Lower leg skin (tissue), 4 donors: Measurements from ENCODE around the gene NDUFA1. TPM values are rescaled to one million over a fixed set of nuclear protein-coding genes. Genes with fewer than 3 reads are reported as not detected.
"Not testable (repeated sequence)": the region's sequence is repeated elsewhere in the genome, so short reads cannot be mapped to it uniquely, and the experiment has no call there.

Source experiments
- DNase-seq, 2 donors: peaks; one replicate each; pipeline ENCODE4 v3.0.0-alpha.2; 2019; ENCODE audit warnings: low spot score in 2 of 2
- H3K4me3 ChIP-seq: fragments of 200-600 bp; sonication (generic); 2 replicates; pipeline ENCODE4 v1.5.1; 2017; ENCODE audit warnings: mild to moderate bottlenecking, low read depth; ENCODE audit not compliant: poor library complexity, severe bottlenecking
- CTCF ChIP-seq, 3 donors: fragments of 450-650 bp; IDR thresholded peaks; one replicate each; pipeline ENCODE4 v1.5.1; 2016; ENCODE audit warnings: antibody characterized with exemption in 3 of 3, mild to moderate bottlenecking in 3 of 3, moderate library complexity in 2 of 3
- POLR2A ChIP-seq, 2 donors: fragments of 450-650 bp; IDR thresholded peaks; one replicate each; pipeline ENCODE4 v1.6.1; 2016 to 2017; ENCODE audit warnings: antibody characterized with exemption in 2 of 2, mild to moderate bottlenecking in 1 of 2, moderate library complexity in 1 of 2
- WGBS, 2 donors: methylation state at CpG; one replicate each; pipeline ENCODE4 v1.1.5; 2018; 5-methylcytosine and 5-hydroxymethylcytosine counted together
- intact Hi-C: fragments of 100-400 bp; cut with DNase I; formaldehyde crosslinking; loops from one replicate; pipeline ENCODE4 v1.15.0; 2023; ENCODE audit warnings: low total_unique reads
- total RNA-seq, 4 donors: library from RNA; depleted of rRNA; stranded (reverse); fragments of >200 nt; gene quantifications; one replicate each; pipeline ENCODE4 v1.1.0, GENCODE V29; 2016

Gene NDUFA1
- total RNA-seq = 10 to 100 TPM; 39.4 to 60.6 (median 47.4) TPM

- intact Hi-C loops = no loop called here
- TF ChIP-seq POLR2A (IDR thresholded peaks at IDR 0.05) = no peak
- no peak for TF ChIP-seq CTCF (IDR thresholded peaks at IDR 0.05)
- DNase-seq = peak; percentile 75 to 96
- peak within 1 kb of the TSS; percentile 48 for H3K4me3 ChIP-seq
- WGBS, 2 donors = 52% methylated on average over 62 of the region's 62 CpGs; no CpG with 5 or more reads in 1 of the 2 donors
Observed at GRCh38 chrX:119871599-119872395, at the start of gene NDUFA1, which contains the start of gene RNF113A. NDUFA1 (plus strand) TSS chrX:119871832; CDS start chrX:119871912, 80 bp downstream. RNF113A (minus strand) TSS chrX:119871733; CDS start chrX:119871613, 120 bp downstream.

GRCh38 chrX:119824221-119824620, 47.4 kb upstream of the NDUFA1 start:
- intact Hi-C loops, H3K4me3 ChIP-seq, DNase-seq: not testable (repeated sequence)
- WGBS, 2 donors = 72 to 93% methylated on average over 2 to 3 of the region's 5 CpGs

- DNase-seq = peak in 1 of 2 donors; percentile 20
- no peak overlapping the region for H3K4me3 ChIP-seq
- no peak for TF ChIP-seq CTCF (IDR thresholded peaks at IDR 0.05)
- TF ChIP-seq POLR2A (IDR thresholded peaks at IDR 0.05) = no peak
- 63 to 64% methylated on average over 7 of the region's 7 CpGs for WGBS, 2 donors
- intact Hi-C loops = no loop called here
Observed at GRCh38 chrX:119826399-119826959, 45.2 kb upstream of the NDUFA1 start.

GRCh38 chrX:119828446-119828845, 43.2 kb upstream of the NDUFA1 start:
- no peak for DNase-seq
- 89 to 93% methylated on average over 5 of the region's 5 CpGs for WGBS, 2 donors
- intact Hi-C loops = no loop called here
- H3K4me3 ChIP-seq = no peak overlapping the region
- TF ChIP-seq CTCF (IDR thresholded peaks at IDR 0.05) = no peak
- no peak for TF ChIP-seq POLR2A (IDR thresholded peaks at IDR 0.05)

- 75 to 84% methylated on average over 3 of the region's 3 CpGs for WGBS, 2 donors
- TF ChIP-seq POLR2A (IDR thresholded peaks at IDR 0.05) (no peak), CTCF (IDR thresholded peaks at IDR 0.05) (no peak)
- no peak overlapping the region for H3K4me3 ChIP-seq
- no peak for DNase-seq
- intact Hi-C loops = no loop called here
Observed at GRCh38 chrX:119833905-119834304, 37.7 kb upstream of the NDUFA1 start.
